ENCODE results near the gene DDX49.

The DDX49 gene

DNA sequence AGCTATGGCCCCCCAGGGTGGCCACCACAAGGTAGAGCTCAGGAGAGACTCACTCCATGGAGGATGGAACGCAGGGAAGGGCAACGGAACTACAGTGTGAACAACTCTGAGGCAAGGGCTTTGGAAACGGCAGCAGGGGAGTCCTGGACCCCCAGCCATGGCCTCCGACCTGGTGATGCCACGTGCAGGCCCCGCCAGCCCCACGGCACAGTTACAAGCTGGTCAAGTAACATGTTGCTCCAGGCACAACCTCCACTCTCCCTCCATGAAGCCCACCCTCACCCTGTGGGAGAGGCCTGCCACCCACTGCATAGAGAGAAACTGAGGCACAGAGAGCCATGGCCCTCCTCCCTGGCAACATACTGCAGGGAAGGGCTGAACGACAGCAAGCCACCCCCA, 14.5 kb upstream of the DDX49 start:
- Histone ChIP-seq H3K9me3 (replicated peaks in 1 of 11) (no peaks in the 10 kb centered on the region), H3K27me3 (no peaks in the 10 kb centered on the region), H3K9ac (no peak overlapping the region), H3K4me1 (peaks cover 0 to 15% (median 8%) of the 10 kb centered on the region in 10 experiments; a peak in 11 of 20 replicates), H3K27ac (no peak overlapping the region), H3K4me2 (no peak overlapping the region), H3K4me3 (no peak overlapping the region), H3K36me3 (peaks cover 66 to 97% (median 88%) of the 10 kb centered on the region in 11 experiments), H4K20me1 (peaks cover 6 to 92% (median 63%) of the 10 kb centered on the region in 11 experiments; a peak in 19 of 22 replicates)
- TF ChIP-seq Cebpa-rat (IDR thresholded peaks at IDR 0.05), result no peak

- Histone ChIP-seq H3K9ac (peak overlapping the region in 1 of 11 experiments; percentile 6; a peak in 1 of 22 replicates), H3K27me3 (no peaks in the 10 kb centered on the region), H3K9me3 (replicated peaks in 1 of 11) (no peaks in the 10 kb centered on the region), H4K20me1 (peaks cover 8 to 92% (median 62%) of the 10 kb centered on the region in 11 experiments; a peak in 20 of 22 replicates), H3K4me2 (no peak overlapping the region), H3K4me3 (no peak overlapping the region), H3K27ac (no peak overlapping the region), H3K4me1 (peaks cover 0 to 16% (median 8%) of the 10 kb centered on the region in 10 experiments; a peak in 11 of 20 replicates), H3K36me3 (peaks cover 66 to 97% (median 88%) of the 10 kb centered on the region in 11 experiments)
- TF ChIP-seq Cebpa-rat (IDR thresholded peaks at IDR 0.05), result no peak
Observed at GRCh38 chr19:18905513-18906236, 13.8 kb upstream of the DDX49 start.

GRCh38 chr19:18906605-18907519, 12.7 kb upstream of the DDX49 start:
- H3K9ac ChIP-seq, result peak overlapping the region in 2 of 11 experiments; percentile 6 to 13; a peak in 2 of 22 replicates

DNA sequence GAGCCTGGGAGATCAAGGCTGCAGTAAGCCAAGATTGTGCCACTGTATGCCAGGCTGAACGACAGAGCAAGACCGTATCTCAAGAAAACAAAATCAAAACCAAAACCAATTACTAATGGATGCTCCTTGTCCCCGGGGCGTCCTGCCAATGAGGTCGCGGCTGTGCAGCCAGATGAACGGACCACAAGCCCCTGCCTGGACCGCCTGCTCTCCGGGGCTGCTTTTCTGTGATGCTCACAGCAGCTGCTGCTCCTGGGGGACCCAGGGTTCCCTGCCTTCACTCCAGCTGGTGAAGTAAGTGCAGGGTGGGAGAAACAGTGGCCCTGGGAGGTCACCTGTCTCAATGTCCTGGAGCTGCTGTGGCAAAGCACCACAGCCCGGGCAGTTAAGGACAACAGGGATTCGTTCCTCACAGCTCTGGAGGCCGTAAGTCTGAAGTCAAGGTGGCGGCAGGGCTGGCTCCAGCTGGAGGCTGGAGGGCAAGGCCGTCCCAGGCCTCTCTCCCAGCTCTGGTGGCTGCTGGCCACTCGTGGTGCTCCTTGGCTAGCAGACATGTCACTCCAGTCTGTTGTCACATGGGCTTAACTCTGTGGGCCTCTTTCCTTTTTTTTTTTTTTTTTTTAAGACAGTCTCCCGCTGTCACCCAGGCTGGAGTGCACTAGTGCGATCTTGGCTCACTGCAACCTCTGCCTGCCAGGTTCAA, 10.4 kb upstream of the DDX49 start:
- TF ChIP-seq Cebpa-rat (IDR thresholded peaks at IDR 0.05), result no peak
- Histone ChIP-seq H3K4me3 (no peak overlapping the region), H3K4me2 (no peak overlapping the region), H3K9me3 (replicated peaks in 1 of 11) (peaks cover 0 to 9% (median 0%) of the 10 kb centered on the region in 11 experiments; a peak in 2 of 22 replicates), H3K9ac (no peak overlapping the region), H3K4me1 (peaks cover 0 to 26% (median 8%) of the 10 kb centered on the region in 10 experiments; a peak in 12 of 20 replicates), H3K27me3 (no peaks in the 10 kb centered on the region), H3K36me3 (peaks cover 83 to 97% (median 94%) of the 10 kb centered on the region in 11 experiments), H4K20me1 (peaks cover 24 to 98% (median 70%) of the 10 kb centered on the region in 11 experiments), H3K27ac (0 out of 22 replicates have a peak overlapping the region, but pooled peaks of 1 of the 11 experiments have one; percentile 22)

More at GRCh38 chr19:18906605-18907519, 12.7 kb upstream of the DDX49 start:
- peaks cover 64 to 93% (median 86%) of the 10 kb centered on the region in 11 experiments for H3K36me3 ChIP-seq
- no peak overlapping the region for H3K4me2 ChIP-seq
- peaks cover 10 to 92% (median 62%) of the 10 kb centered on the region in 11 experiments; a peak in 21 of 22 replicates for H4K20me1 ChIP-seq
- no peak overlapping the region for H3K27ac ChIP-seq
- H3K4me3 ChIP-seq, result no peak overlapping the region
- peaks cover 0 to 23% (median 15%) of the 10 kb centered on the region in 10 experiments; a peak in 11 of 20 replicates for H3K4me1 ChIP-seq
- no peaks in the 10 kb centered on the region for H3K27me3 ChIP-seq
- no peak for TF ChIP-seq Cebpa-rat (IDR thresholded peaks at IDR 0.05)
- H3K9me3 ChIP-seq (replicated peaks in 1 of 11), result peaks cover 0 to under 1% (median 0%) of the 10 kb centered on the region in 11 experiments; a peak in 2 of 22 replicates

GRCh38 chr19:18910010-18910409, 9.5 kb upstream of the DDX49 start:
- Histone ChIP-seq H3K4me1 (peaks cover 3 to 35% (median 13%) of the 10 kb centered on the region in 10 experiments), H4K20me1 (peaks cover 33 to 98% (median 77%) of the 10 kb centered on the region in 11 experiments), H3K27me3 (no peaks in the 10 kb centered on the region), H3K36me3 (peaks cover 86 to 97% (median 94%) of the 10 kb centered on the region in 11 experiments), H3K9me3 (replicated peaks in 1 of 11) (peaks cover 0 to 9% (median 0%) of the 10 kb centered on the region in 11 experiments; a peak in 2 of 22 replicates), H3K4me2 (no peak overlapping the region), H3K4me3 (no peak overlapping the region), H3K27ac (no peak overlapping the region), H3K9ac (no peak overlapping the region)
- TF ChIP-seq Cebpa-rat (IDR thresholded peaks at IDR 0.05), result no peak

DNA sequence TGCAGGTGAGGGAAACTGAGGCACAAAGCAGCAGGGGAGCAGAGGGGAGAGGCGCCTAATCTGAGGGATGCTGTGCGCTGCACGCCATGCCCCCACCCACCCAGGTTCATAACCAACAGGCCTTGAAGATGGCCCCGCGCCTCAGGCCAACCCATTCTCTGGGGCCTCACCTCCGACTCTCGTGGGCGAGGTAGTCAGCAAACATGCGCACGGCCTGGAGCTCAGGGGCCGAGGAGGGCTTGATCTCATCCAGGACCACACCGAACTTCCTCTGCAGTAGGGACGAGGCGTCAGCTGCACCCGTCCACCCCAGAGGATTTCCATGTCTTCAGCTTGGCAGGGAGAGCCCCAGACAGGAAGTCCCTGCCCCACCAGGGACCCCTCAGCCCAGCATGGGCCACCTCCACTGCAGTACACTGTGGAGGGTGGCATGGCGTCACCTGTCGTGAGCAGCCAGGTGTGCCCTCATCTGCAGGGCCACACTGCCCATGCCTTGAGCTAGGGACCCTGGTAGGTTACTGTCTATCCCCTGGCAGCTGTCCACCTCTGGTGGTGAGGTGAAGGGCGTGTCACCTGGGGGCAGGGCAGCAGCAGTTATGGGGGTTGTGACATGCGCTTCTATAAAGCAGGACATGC, 8.6 kb upstream of the DDX49 start:
- peaks cover 42 to 98% (median 79%) of the 10 kb centered on the region in 11 experiments for H4K20me1 ChIP-seq
- H3K36me3 ChIP-seq, result peaks cover 80 to 94% (median 88%) of the 10 kb centered on the region in 11 experiments
- H3K9ac ChIP-seq, result no peak overlapping the region
- H3K27ac ChIP-seq, result no peak overlapping the region
- no peak for TF ChIP-seq Cebpa-rat (IDR thresholded peaks at IDR 0.05)
- no peaks in the 10 kb centered on the region for H3K27me3 ChIP-seq
- peak overlapping the region in 7 of 11 experiments; percentile 3 to 47 (median 27); a peak in 8 of 22 replicates for H3K4me2 ChIP-seq
- peaks cover 12 to 41% (median 22%) of the 10 kb centered on the region in 10 experiments for H3K4me1 ChIP-seq
- H3K9me3 ChIP-seq (replicated peaks in 1 of 11), result peaks cover 0 to 9% (median 0%) of the 10 kb centered on the region in 11 experiments; a peak in 2 of 22 replicates
- H3K4me3 ChIP-seq, result no peak overlapping the region

DNA sequence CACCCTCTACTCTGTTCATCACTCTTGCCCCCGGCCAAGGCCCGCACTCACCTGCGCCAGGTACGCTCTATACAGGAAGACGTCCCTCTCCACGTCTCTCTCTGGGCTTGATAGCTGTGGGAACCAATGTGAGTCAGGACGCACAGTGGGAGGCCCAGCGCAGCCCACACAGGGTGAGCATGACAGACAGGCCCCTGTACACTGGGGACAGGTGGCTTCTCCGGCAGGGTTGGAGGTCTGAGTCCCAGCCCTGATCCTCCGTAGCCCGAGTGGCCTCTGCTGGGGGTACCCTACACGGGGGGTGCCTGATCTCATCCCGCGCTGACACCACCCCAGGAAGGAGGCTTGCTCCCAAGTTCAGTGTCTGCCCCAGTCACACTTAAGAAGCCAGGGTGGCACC, 6.6 kb upstream of the DDX49 start:
- H3K27ac ChIP-seq, result no peak overlapping the region
- TF ChIP-seq Cebpa-rat (IDR thresholded peaks at IDR 0.05), result no peak
- H3K4me2 ChIP-seq, result no peak overlapping the region
- H3K9ac ChIP-seq, result no peak overlapping the region
- H3K36me3 ChIP-seq, result peaks cover 62 to 83% (median 68%) of the 10 kb centered on the region in 11 experiments
- peaks cover 53 to 98% (median 74%) of the 10 kb centered on the region in 11 experiments for H4K20me1 ChIP-seq
- peaks cover 32 to 53% (median 40%) of the 10 kb centered on the region in 10 experiments for H3K4me1 ChIP-seq
- peaks cover 0 to 9% (median 0%) of the 10 kb centered on the region in 11 experiments; a peak in 2 of 22 replicates for H3K9me3 ChIP-seq (replicated peaks in 1 of 11)
- H3K4me3 ChIP-seq, result no peak overlapping the region
- H3K27me3 ChIP-seq, result no peaks in the 10 kb centered on the region
